SK-N-SH (cell line): ENCODE data around the gene PPHLN1. TPM values are rescaled to one million over a fixed set of nuclear protein-coding genes. Genes with fewer than 3 reads are reported as not detected.

Experiments
- CTCF ChIA-PET: fragments of 300-600, 350-600 bp; formaldehyde crosslinking; extraction: SDS; loops from one replicate; lab custom pipeline; 2021; lab: Yijun Ruan, JAX
- POLR2A ChIA-PET: fragments of 350-600 bp; sonication (Branson Sonifier 250); formaldehyde crosslinking; extraction: SDS; loops from one replicate; lab custom pipeline; 2020; ENCODE audit warnings: antibody characterized with exemption, inconsistent platforms; lab: Yijun Ruan, JAX
- DNase-seq: peaks from one replicate; pipeline ENCODE4 v3.0.0; 2012
- H2AFZ ChIP-seq: fragments of 200-600 bp; sonication (generic); 2 replicates; pipeline ENCODE4 v1.8.1; 2016; ENCODE audit warnings: antibody characterized with exemption, mild to moderate bottlenecking, low read depth
- H3F3A ChIP-seq: fragments of 200-600 bp; sonication (generic); replicated peaks from 2 replicates; pipeline ENCODE3; 2016; ENCODE audit warnings: antibody characterized with exemption, mild to moderate bottlenecking; ENCODE audit not compliant: insufficient read depth
- H3K27ac ChIP-seq, 2 experiments: fragments of 200-500 bp in 1 of 2; fragments of 200-600 bp in 1 of 2; sonication (Bioruptor generic) in 1 of 2; sonication (generic), shearing (Covaris generic) in 1 of 2; 2 replicates each; pipeline versions ENCODE4 v1.5.1 to v1.6.1; 2014 to 2016; ENCODE audit warnings: low read depth in 2 of 2, inconsistent platforms in 1 of 2, low read length in 1 of 2, mild to moderate bottlenecking in 1 of 2, mixed read lengths in 1 of 2
- H3K27me3 ChIP-seq: fragments of 200-600 bp; sonication (generic), shearing (Covaris generic); 2 replicates; pipeline ENCODE4 v1.6.1; 2016; ENCODE audit warnings: mixed run types; ENCODE audit not compliant: insufficient read depth
- H3K36me3 ChIP-seq, 2 experiments: fragments of 200-500 bp in 1 of 2; fragments of 200-600 bp in 1 of 2; sonication (Bioruptor generic) in 1 of 2; sonication (generic) in 1 of 2; replicated peaks in 1 of 2; 2 replicates each; pipeline versions ENCODE3 to v1.5.1; 2014 to 2016; ENCODE audit warnings: low read length in 1 of 2, mild to moderate bottlenecking in 1 of 2; ENCODE audit not compliant: insufficient read depth in 2 of 2, control insufficient read depth in 1 of 2
- H3K4me1 ChIP-seq, 2 experiments: fragments of 200-500 bp in 1 of 2; fragments of 200-600 bp in 1 of 2; sonication (Bioruptor generic) in 1 of 2; sonication (generic), shearing (Covaris generic) in 1 of 2; 2 replicates each; pipeline versions ENCODE4 v1.5.1 to v1.6.1; 2014 to 2016; ENCODE audit warnings: low read depth in 1 of 2, low read length in 1 of 2, mixed run types in 1 of 2; ENCODE audit not compliant: insufficient read depth in 2 of 2, control insufficient read depth in 1 of 2
- H3K4me2 ChIP-seq: fragments of 200-600 bp; sonication (generic), shearing (Covaris generic); 2 replicates; pipeline ENCODE4 v1.6.1; 2017; ENCODE audit warnings: mixed run types
- H3K4me3 ChIP-seq, 2 experiments: fragments of 200-500 bp in 1 of 2; fragments of 200-600 bp in 1 of 2; sonication (Bioruptor generic) in 1 of 2; sonication (generic), shearing (Covaris generic) in 1 of 2; 2 replicates each; pipeline versions ENCODE4 v1.5.1 to v1.8.1; 2014 to 2016; ENCODE audit warnings: low read depth in 2 of 2, inconsistent platforms in 1 of 2, low read length in 1 of 2, mild to moderate bottlenecking in 1 of 2, mixed read lengths in 1 of 2, moderate library complexity in 1 of 2
- H3K79me2 ChIP-seq: fragments of 200-600 bp; sonication (generic); 2 replicates; pipeline ENCODE4 v1.8.1; 2017; ENCODE audit warnings: mild to moderate bottlenecking; ENCODE audit not compliant: insufficient read depth
- H3K9ac ChIP-seq: fragments of 200-600 bp; sonication (generic); 2 replicates; pipeline ENCODE4 v1.6.1; 2017; ENCODE audit warnings: mixed run types
- H3K9me2 ChIP-seq: fragments of 200-600 bp; sonication (generic); 2 replicates; pipeline ENCODE4 v1.6.1; 2017; ENCODE audit warnings: mixed run types
- H3K9me3 ChIP-seq: fragments of 200-600 bp; sonication (generic); 2 replicates; pipeline ENCODE4 v1.6.1; 2017; ENCODE audit warnings: mixed run types, mild to moderate bottlenecking, moderate library complexity
- H4K20me1 ChIP-seq: fragments of 200-600 bp; sonication (generic); 2 replicates; pipeline ENCODE4 v1.6.1; 2017; ENCODE audit warnings: mild to moderate bottlenecking, mixed run types; ENCODE audit not compliant: insufficient read depth
- CHD2 ChIP-seq: fragments of 150-350 bp; IDR thresholded peaks from 2 replicates; pipeline ENCODE4 v1.6.1; 2018; ENCODE audit warnings: low read length; ENCODE audit not compliant: partially characterized antibody
- CTCF ChIP-seq: fragments of 200-600 bp; sonication (generic); IDR thresholded peaks from 2 replicates; pipeline ENCODE4 v1.6.1; 2017; ENCODE audit warnings: antibody characterized with exemption, mild to moderate bottlenecking, moderate library complexity
- GATA2 ChIP-seq: sonication (generic); formaldehyde crosslinking; IDR thresholded peaks from 2 replicates; pipeline ENCODE4 v1.5.0; 2020; ENCODE audit warnings: mild to moderate bottlenecking, missing genetic modification reagents
- IRF3 ChIP-seq: fragments of 150-350 bp; IDR thresholded peaks from 2 replicates; pipeline ENCODE4 v1.6.1; 2016; ENCODE audit warnings: mild to moderate bottlenecking, low read depth, low read length
- MAX ChIP-seq: IDR thresholded peaks from 2 replicates; pipeline ENCODE4 v1.4.0; 2012; ENCODE audit warnings: low read depth
- NRF1 ChIP-seq: IDR thresholded peaks from 2 replicates; pipeline ENCODE4 v1.6.1; 2012; ENCODE audit warnings: low read depth, mild to moderate bottlenecking, low read length
- PBX3 ChIP-seq: IDR thresholded peaks from 2 replicates; pipeline ENCODE4; 2012
- TAF1 ChIP-seq: IDR thresholded peaks from 2 replicates; pipeline ENCODE4 v1.6.1; 2012; ENCODE audit warnings: low read depth, mild to moderate bottlenecking, low read length, moderate library complexity, borderline replicate concordance
- USF1 ChIP-seq: IDR thresholded peaks from 2 replicates; pipeline ENCODE4 v1.4.0; 2012; ENCODE audit warnings: low read depth, borderline replicate concordance
- YY1 ChIP-seq: IDR thresholded peaks from 2 replicates; pipeline ENCODE4 v1.4.0; 2012; ENCODE audit warnings: low read depth, mild to moderate bottlenecking
- ZBTB33 ChIP-seq: IDR thresholded peaks from 2 replicates; pipeline ENCODE4 v1.4.0; 2012; ENCODE audit warnings: low read depth, borderline replicate concordance
- whole genome bisulfite sequencing: methylation state at CpG from one replicate; pipeline ENCODE4 v1.1.6; 2017; ENCODE audit warnings: low lambda C conversion rate; 5-methylcytosine and 5-hydroxymethylcytosine counted together
- polyA plus RNA-seq, 3 experiments: library from polyadenylated mRNA; depleted of rRNA; stranded (reverse); fragments of >200 nt; gene quantifications; 2 replicates each; pipeline ENCODE4 v1.2.3, GENCODE V29; 2012

PPHLN1 gene
- polyA plus RNA-seq, 1 of the 3 experiments (the other 2 are of a cell fraction): 55.4 TPM

GRCh38 chr12:42407306-42407705, 81.3 kb downstream of the PPHLN1 start:
- TF ChIP-seq MAX: no peak
- no peak for TF ChIP-seq CTCF
- TF ChIP-seq IRF3: no peak
- no peak for TF ChIP-seq TAF1
- TF ChIP-seq PBX3: no peak
- no peak for TF ChIP-seq NRF1
- no peak for TF ChIP-seq GATA2 (CRISPR knock-in tag)
- no peak for TF ChIP-seq CHD2
- TF ChIP-seq USF1: no peak
- no peak for TF ChIP-seq YY1
- no peak for TF ChIP-seq ZBTB33
- Histone ChIP-seq H4K20me1 (no peaks in the 10 kb centered on the region), H3K9ac (no peak overlapping the region), H3K27me3 (no peaks in the 10 kb centered on the region), H3K79me2 (no peaks in the 10 kb centered on the region), H3K27ac (no peak overlapping the region), H3K4me1 (no peaks in the 10 kb centered on the region; a peak in 1 of 4 replicates), H3K4me3 (no peak overlapping the region), H3K9me2 (no peaks in the 10 kb centered on the region), H3K4me2 (no peak overlapping the region), H3K9me3 (no peaks in the 10 kb centered on the region), H3K36me3 (peaks cover 17 to 30% of the 10 kb centered on the region in 2 experiments), H2AFZ (no peak overlapping the region), H3F3A (peaks cover 15% of the 10 kb centered on the region)
- ChIA-PET POLR2A (no interaction called here), CTCF (interaction anchor here (1.2 kb wide), 1 partner anchor 162 kb away, joined by 3 read pairs; no protein-coding TSS in a partner anchor)
- 93% methylated on average over 1 of the region's 1 CpG for WGBS
- DNase-seq: no peak
